Hematopoietic multipotent progenitor cell (in vitro differentiated cells): ENCODE measurements around the gene SDF4. TPM values are rescaled to one million over a fixed set of nuclear protein-coding genes. Genes with fewer than 3 reads are reported as not detected.
"Not testable (repeated sequence)": the region's sequence is repeated elsewhere in the genome, so short reads cannot be mapped to it uniquely, and the experiment has no call there.

Experiments used
- DNase-seq, 3 donors: peaks; one replicate each; pipeline ENCODE4 v3.0.0-alpha.2; 2011 to 2015; ENCODE audit warnings: low read depth in 2 of 3, low spot score in 2 of 3
- total RNA-seq: library from RNA; depleted of rRNA; stranded (reverse); fragments of >200 nt; gene quantifications from one replicate; pipeline ENCODE4 v1.2.3, GENCODE V29; 2012

SDF4 gene
- total RNA-seq, 1 donor = 67.1 TPM

DNA sequence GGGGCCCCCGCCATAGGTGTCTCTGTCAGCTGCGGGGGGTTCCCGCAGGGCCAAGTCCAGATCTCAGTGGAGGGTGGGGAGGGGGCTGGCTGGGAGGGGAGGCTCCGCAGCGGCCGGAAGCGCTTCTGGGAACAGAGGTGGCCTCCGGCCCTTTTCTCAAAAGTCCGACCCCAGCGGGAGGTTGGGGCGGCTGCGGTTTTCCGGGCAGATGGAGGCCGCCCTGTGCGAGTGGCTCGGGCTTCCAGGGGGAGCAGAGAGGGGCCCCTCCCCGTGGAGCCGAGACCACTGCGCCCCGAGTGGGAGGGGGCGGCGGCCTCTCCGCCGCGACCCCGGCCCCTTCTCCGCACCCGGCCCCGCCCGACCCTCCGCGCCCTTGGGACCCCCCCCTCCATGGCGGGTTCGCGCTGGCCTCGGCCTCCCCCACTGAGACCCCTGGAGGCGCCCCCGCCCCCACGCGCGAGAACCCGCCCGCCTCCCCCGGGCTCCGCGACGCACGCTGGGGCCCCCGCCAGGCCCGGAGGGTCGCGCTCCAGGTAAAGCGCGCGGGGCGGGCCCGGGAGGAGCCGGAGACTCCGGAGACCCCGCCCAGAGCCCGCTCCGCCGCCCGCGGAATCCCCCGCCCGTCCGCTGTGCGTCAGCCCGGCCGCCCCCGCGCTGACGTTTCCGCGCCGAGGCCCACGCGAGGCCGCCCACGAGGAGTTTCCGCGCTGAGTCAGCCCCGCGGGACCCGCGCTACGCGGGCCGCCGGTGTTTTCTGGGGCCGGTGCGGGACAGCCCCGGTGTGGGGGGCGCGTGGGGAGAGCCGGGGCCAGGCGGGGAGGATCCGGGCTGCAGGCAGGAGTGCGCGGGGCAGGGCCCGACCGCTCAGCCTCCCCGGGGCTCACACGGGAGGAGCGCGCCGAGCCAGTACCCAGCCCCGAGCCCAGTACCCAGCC lies 30.7 kb downstream of the SDF4 start:
- DNase-seq = peak; percentile 55 to 85 (median 83)

DNA sequence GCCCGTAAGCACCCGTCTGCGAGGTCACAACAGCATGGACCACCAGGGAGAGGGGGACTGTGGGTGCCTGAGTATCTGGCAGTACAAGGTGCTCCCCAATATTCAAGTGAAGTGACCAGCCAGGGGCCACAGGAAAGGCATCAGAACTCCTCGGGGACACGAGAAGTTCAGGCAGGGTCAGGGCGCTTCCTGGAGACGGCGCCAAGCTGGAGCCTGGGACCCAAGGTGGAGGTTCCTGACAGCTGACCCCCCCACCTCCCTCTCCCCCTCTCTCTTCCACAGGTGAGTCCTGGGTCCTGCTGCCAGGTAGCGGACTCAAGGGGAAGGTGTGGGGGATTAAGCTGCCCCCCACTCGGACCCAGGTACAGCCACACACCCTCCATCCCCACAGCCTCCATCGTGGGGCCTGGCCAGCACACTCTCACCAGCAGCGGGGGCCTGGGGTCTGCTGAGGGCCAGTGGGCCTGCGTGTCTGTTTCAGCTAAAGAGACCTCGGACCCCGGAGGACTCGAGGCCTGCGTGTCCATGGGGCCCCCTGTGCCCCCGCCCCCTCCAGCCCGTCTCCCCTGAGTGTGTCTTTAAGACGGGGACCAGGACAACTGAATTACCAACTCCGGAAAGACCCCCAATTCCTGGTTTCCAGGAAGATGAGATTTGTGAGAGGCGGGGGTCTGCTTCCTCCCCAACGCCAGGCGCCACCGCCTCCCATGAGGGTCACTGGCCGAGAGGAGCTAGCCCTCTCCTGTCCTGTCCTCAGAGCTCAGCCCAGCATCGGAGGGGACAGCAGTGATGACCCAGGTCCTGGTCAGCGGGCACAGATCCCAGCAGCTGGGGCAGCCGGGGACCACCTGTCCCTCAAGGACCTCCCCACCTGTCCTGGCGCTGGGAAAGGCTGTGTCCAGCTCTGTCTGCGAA lies 31.6 kb downstream of the SDF4 start:
- DNase-seq = no peak

DNA sequence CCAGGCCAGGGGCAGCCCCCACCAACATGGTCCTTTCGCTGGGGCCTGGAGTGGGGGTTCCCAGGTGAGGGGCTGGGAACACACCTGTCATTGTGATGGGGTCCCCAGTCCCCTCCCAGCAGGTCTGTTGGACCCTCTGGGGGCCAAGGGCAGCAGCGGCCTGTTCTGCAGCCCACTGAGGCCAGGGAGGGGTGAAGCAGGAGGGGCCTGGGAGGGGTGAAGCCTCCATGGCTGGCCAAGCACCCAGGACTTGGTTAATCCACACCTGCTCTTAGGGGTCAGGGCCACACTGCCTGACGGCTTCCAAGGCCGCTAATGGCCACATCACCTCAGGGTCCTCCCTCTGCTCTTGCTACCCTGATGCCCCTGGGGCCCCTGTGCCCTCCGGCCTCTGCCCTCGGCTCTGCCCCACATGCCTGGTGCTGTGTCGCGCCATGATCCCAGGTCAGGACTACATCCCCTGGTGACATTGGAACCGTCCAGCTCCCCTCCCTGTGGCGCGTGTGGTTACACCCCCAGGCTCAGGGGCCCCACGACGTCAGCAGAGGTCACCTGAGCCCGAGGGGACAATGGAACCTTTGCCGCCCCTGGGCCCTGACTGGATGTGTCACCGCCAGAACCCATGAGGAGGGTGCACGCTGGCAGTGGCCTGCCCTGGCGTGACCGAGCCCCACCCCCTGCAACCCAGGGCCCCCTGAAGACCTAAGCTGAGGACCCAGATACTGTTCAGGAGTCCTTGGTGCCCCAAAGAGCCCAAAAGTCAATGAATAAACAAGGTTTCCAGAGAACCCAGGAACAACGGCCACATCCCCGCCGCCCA lies 32.5 kb downstream of the SDF4 start:
- DNase-seq = no peak

- no peak for DNase-seq
Observed at GRCh38 chr1:1198423-1199140, 33.2 kb downstream of the SDF4 start.

DNA sequence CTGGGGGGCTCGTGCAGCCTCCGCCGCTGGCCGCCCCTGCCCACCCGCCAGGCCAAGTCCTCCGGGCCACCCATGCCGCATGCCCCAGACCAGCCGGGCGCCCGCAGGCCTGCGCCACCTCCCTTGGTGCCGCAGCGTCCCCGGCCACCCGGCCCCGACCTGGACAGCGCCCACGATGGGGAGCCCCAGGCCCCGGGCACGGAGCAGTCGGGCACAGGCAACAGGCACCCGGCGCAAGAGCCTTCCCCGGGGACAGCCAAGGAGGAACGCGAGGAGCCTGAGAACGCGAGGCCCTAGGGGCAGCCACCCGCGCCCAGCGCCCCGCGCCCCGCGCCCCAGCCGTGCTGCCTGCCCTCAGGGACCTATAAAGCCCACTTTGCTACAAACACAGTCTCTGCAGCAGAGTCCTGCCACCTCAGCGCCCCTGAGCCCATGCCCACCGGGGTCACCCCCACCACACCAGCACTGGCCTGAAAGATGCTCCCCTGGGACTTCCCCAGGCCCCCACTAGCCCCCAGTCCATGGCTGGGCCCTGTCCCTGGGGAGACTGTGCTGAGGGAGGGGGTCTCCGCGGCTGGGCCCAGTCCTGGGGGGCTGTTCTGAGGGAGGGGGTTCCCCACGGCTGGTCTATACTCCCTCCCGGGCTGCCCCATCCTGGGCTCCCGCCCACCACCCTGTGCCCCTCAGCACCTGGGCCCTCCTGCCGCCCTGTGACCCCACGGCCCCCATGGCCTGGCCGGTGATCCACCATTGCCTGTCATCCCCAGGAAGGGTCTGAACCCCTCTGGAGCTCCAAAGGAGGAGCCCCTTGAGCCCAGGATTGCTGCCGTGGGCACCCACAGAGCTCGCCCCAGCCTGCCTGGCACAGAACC lies 34.0 kb downstream of the SDF4 start:
- DNase-seq = no peak

DNA sequence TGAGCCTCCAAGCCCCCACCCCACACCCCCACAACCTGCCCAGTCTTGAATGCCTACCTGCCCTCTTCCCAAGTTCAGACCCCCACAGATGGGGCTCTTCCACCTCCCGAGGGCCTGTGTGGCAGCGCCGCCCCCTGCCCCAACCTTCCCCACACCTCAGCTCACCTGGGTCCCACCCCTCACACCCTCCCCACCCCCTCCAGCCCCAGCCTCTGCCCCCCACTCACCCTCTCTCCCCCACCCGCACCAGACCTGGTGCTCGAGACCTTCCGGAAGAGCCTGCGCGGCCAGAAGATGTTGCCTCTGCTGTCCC lies 34.7 kb downstream of the SDF4 start:
- DNase-seq = no peak

- no peak for DNase-seq
Observed at GRCh38 chr1:1196431-1197187, 35.2 kb downstream of the SDF4 start.

DNA sequence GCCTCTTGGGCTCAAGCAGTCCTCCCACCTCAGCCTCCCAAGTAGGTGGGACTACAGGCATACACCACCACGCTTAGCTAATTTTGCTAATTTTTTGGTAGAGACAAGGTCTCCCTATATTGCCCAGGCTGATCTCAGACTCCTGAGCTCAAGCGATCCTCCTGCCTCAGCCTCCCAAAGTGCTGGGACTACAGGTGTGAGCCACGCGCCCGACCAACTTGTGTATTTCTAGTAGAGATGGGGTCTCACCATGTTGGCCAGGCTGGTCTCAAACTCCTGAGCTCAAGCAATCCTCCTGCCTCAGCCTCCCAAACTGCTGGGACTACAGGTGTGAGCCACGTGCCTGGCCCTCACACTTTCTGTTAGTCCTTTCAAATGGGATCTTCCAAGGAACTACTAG lies 36.1 kb downstream of the SDF4 start:
- not testable (repeated sequence) for DNase-seq

- no peak for DNase-seq
Observed at GRCh38 chr1:1194723-1195122, 37.1 kb downstream of the SDF4 start.

- DNase-seq = no peak
Observed at GRCh38 chr1:1191734-1192133, 40.1 kb downstream of the SDF4 start.

DNA sequence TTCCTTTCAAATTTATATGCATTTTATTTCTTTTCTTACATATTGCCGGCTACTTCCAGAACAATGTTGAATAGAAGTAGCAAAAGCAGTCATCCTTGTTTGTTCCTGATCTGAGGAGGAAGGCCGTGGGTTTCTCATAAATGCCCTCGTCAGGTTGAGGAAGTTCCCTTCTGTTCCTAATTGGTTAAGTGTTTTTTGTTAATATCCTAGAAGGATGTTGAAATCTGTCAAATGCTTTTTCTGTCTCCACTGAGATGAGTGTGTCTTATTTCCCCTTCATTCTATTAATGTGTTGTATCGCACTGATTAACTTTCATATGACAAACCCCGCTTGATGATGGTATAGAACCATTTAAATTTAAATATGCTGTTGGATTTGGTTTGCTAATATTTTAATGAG lies 42.7 kb downstream of the SDF4 start:
- no peak for DNase-seq

GRCh38 chr1:1187938-1188337 lies 43.9 kb downstream of the SDF4 start:
- DNase-seq = no peak

- DNase-seq = no peak
Observed at GRCh38 chr1:1185101-1185765, 46.6 kb downstream of the SDF4 start.

- no peak for DNase-seq
Observed at GRCh38 chr1:1183833-1184775, 47.7 kb downstream of the SDF4 start.

- no peak for DNase-seq
Observed at GRCh38 chr1:1183221-1183747, 48.5 kb downstream of the SDF4 start.

DNA sequence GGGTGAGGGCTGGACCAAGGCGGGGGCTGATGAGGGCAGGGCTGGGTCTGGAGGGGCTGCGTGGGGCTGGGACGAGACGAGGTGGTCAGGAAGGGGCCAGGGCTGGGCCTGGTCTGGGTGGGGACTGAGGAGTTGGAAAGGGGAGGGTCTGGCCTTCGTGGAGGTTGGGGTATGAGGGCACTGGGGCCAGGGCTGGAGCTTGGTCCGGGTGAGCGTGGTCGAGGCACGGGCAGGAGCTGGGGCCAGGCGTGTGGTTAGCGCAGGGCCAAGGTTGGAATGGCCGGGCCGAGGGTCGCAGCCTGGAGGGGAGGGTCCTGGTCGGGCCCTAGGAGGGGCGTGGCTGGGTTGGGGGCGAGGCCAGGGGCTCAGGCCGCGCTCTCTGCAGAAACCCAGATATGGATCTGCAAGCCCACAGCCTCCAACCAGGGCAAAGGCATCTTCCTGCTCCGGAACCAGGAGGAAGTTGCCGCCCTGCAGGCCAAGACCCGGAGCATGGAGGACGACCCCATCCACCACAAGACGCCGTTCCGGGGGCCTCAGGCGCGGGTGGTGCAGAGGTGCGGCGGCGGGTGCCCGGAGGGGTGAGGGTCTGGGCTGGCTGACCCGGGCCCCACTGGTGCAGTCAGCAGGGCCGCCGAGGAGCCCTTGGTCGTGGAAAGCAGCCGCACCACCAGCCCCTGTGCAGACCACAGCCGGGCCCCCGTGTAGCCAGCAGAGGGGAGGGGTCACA lies 49.1 kb downstream of the SDF4 start:
- DNase-seq = peak in 2 of 3 donors; percentile 47 to 65
